ENCODE data around the gene MICAL3. TPM values are rescaled to one million over a fixed set of nuclear protein-coding genes. Genes with fewer than 3 reads are reported as not detected.

MICAL3 gene
- total RNA-seq, 1 experiment from 2014 or later: 47.1 TPM

DNA sequence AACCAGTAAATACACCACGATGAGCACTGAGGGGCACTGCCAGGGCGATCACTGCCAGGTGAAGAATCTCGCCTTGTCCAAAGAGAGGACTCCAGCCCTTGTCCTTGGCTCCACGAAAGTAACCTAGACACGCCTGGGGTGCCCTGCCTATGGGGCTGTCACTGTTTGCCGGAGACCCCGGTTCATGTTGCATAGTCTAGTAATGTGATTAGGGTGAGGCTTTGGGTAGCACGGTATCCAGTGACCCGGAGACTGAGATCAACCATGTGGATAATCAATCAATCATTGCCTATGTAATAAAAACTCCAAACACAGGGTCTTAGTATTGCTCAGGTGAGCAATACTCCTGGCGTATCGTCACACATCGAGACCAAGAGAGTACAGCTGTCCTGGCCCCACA lies 190.9 kb downstream of the MICAL3 start:
- no peaks in the 10 kb centered on the region for H3K27me3 ChIP-seq (ENCODE audit: control insufficient read depth, insufficient read depth, low read length)
- ChIA-PET POLR2A (no interaction called here), CTCF (no interaction called here)
- H3K4me1 ChIP-seq (ENCODE audit: control insufficient read depth, insufficient read depth, low read length): no peaks in the 10 kb centered on the region
- H3K27ac ChIP-seq (ENCODE audit: low read length): no peak overlapping the region
- TF ChIP-seq TCF7L2 (IDR thresholded peaks at IDR 0.05; ENCODE audit: low read depth, low read length) (no peak), POLR2AphosphoS5 (IDR thresholded peaks at IDR 0.05; ENCODE audit: low read depth, low read length) (no peak), CTCF (IDR thresholded peaks at IDR 0.05) (no peak), SIN3A (IDR thresholded peaks at IDR 0.05; ENCODE audit: borderline replicate concordance, insufficient read depth, low read depth, low read length) (no peak)
- TF ChIP-seq, protein P1, sequence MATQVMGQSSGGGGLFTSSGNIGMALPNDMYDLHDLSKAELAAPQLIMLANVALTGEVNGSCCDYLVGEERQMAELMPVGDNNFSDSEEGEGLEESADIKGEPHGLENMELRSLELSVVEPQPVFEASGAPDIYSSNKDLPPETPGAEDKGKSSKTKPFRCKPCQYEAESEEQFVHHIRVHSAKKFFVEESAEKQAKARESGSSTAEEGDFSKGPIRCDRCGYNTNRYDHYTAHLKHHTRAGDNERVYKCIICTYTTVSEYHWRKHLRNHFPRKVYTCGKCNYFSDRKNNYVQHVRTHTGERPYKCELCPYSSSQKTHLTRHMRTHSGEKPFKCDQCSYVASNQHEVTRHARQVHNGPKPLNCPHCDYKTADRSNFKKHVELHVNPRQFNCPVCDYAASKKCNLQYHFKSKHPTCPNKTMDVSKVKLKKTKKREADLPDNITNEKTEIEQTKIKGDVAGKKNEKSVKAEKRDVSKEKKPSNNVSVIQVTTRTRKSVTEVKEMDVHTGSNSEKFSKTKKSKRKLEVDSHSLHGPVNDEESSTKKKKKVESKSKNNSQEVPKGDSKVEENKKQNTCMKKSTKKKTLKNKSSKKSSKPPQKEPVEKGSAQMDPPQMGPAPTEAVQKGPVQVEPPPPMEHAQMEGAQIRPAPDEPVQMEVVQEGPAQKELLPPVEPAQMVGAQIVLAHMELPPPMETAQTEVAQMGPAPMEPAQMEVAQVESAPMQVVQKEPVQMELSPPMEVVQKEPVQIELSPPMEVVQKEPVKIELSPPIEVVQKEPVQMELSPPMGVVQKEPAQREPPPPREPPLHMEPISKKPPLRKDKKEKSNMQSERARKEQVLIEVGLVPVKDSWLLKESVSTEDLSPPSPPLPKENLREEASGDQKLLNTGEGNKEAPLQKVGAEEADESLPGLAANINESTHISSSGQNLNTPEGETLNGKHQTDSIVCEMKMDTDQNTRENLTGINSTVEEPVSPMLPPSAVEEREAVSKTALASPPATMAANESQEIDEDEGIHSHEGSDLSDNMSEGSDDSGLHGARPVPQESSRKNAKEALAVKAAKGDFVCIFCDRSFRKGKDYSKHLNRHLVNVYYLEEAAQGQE (IDR thresholded peaks at IDR 0.05; ENCODE audit: insufficient read depth in 1 of 2, low read depth in 2 of 2, low read length in 1 of 2): no peak
- DNase-seq (ENCODE audit: low read depth, low spot score) (no peak), ATAC-seq (no peak)
- intact Hi-C loops (cut with micrococcal nuclease; ENCODE audit: unreplicated experiment) (loop anchor here (10.0 kb wide), 1 partner anchor 191 kb away; the partner anchor contains the start of gene MICAL3), in situ Hi-C loops (cut with HindIII; ENCODE audit: low pct_unique_long_range_greater_than_20kb, low sequenced_read_pairs) (no loop called here)
- H3K36me3 ChIP-seq (ENCODE audit: control insufficient read depth, insufficient read depth, low read length): no peaks in the 10 kb centered on the region
- no peak overlapping the region for H3K4me3 ChIP-seq (ENCODE audit: low read depth in 2 of 2, low read length in 2 of 2)
- BruUV-seq (replicated peaks): no TSS peak
- no peaks in the 10 kb centered on the region for H3K9me3 ChIP-seq (ENCODE audit: control insufficient read depth, insufficient read depth, low read depth, low read length)

DNA sequence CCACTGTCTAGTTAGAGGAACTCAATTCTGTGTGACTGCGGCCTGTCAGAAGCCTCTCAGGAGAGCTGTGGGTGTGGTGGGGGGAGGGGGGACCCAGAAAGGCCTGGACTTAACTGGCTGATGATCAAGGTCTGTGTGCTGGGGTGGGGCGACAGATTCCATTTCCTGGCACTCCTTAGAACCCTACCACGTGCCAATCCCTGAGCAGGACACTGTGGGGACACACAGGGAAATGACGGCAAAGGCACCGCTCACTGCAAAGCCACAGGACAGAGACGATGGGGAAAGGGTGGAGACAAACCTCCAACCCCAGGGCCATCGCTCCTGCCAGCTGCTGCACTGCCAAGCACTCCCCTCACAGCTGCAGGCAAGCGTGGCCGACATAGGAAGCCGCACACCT lies 191.7 kb downstream of the MICAL3 start:
- ChIA-PET POLR2A (interaction anchor here (0.6 kb wide), 2 partner anchors 88 to 676 kb away, joined by 5 to 7 read pairs; no protein-coding TSS in a partner anchor), CTCF (interaction anchor here (1.2 kb wide), 1 partner anchor 244 kb away, joined by 3 read pairs; no protein-coding TSS in a partner anchor)
- no peaks in the 10 kb centered on the region for H3K27me3 ChIP-seq (ENCODE audit: control insufficient read depth, insufficient read depth, low read length)
- no peak overlapping the region for H3K27ac ChIP-seq (ENCODE audit: low read length)
- H3K36me3 ChIP-seq (ENCODE audit: control insufficient read depth, insufficient read depth, low read length): no peaks in the 10 kb centered on the region
- no peak for TF ChIP-seq POLR2AphosphoS5 (IDR thresholded peaks at IDR 0.05; ENCODE audit: low read depth, low read length)
- TF ChIP-seq CTCF (IDR thresholded peaks at IDR 0.05): no peak
- TF ChIP-seq TCF7L2 (IDR thresholded peaks at IDR 0.05; ENCODE audit: low read depth, low read length): no peak
- no peak for TF ChIP-seq SIN3A (IDR thresholded peaks at IDR 0.05; ENCODE audit: borderline replicate concordance, insufficient read depth, low read depth, low read length)
- TF ChIP-seq, protein P1 (IDR thresholded peaks at IDR 0.05; ENCODE audit: insufficient read depth in 1 of 2, low read depth in 2 of 2, low read length in 1 of 2): no peak
- ATAC-seq: no peak
- DNase-seq (ENCODE audit: low read depth, low spot score): no peak
- in situ Hi-C loops (cut with HindIII; ENCODE audit: low pct_unique_long_range_greater_than_20kb, low sequenced_read_pairs): no loop called here
- H3K4me1 ChIP-seq (ENCODE audit: control insufficient read depth, insufficient read depth, low read length): no peaks in the 10 kb centered on the region
- no peak overlapping the region for H3K4me3 ChIP-seq (ENCODE audit: low read depth in 2 of 2, low read length in 2 of 2)
- BruUV-seq (replicated peaks): no TSS peak
- intact Hi-C loops (cut with micrococcal nuclease; ENCODE audit: unreplicated experiment): loop anchor here (10.0 kb wide), 1 partner anchor 192 kb away; the partner anchor contains the start of gene MICAL3
- no peaks in the 10 kb centered on the region for H3K9me3 ChIP-seq (ENCODE audit: control insufficient read depth, insufficient read depth, low read depth, low read length)

Measured in Panc1 (cell line).